MCF 10A (cell line): Measurements from ENCODE around the gene ERAP2. TPM values are rescaled to one million over a fixed set of nuclear protein-coding genes. Genes with fewer than 3 reads are reported as not detected.

Source experiments
- BruUV-seq: library from RNA; stranded (reverse); fragments of 400-500 nt; replicated peaks from 2 replicates; lab custom pipeline; 2021; lab: Mats Ljungman, UMichigan
- CTCF ChIA-PET: fragments of 300-600 bp; sonication (Branson Sonifier 250); formaldehyde crosslinking; extraction: SDS; loops from one replicate; lab custom pipeline; 2021; ENCODE audit warnings: antibody characterized with exemption, inconsistent platforms; lab: Yijun Ruan, JAX
- POLR2A ChIA-PET: fragments of 300-600, 350-650 bp; sonication (Branson Sonifier 250); formaldehyde crosslinking; extraction: SDS; loops from one replicate; lab custom pipeline; 2020; ENCODE audit warnings: antibody characterized with exemption, inconsistent platforms; lab: Yijun Ruan, JAX
- DNase-seq: peaks from one replicate; pipeline ENCODE4 v3.0.0-alpha.2; 2018; ENCODE audit not compliant: unreplicated experiment
- H3K27ac Mint-ChIP-seq: one replicate; pipeline ENCODE4 v1.8.0; 2022; ENCODE audit warnings: mild to moderate bottlenecking, low read depth, mixed read lengths; ENCODE audit not compliant: unreplicated experiment
- H3K27me3 Mint-ChIP-seq: one replicate; pipeline ENCODE4 v1.8.0; 2022; ENCODE audit warnings: mixed read lengths; ENCODE audit not compliant: insufficient read depth, unreplicated experiment
- H3K36me3 Mint-ChIP-seq: one replicate; pipeline ENCODE4 v1.8.0; 2022; ENCODE audit warnings: mild to moderate bottlenecking, moderate library complexity, mixed read lengths; ENCODE audit not compliant: insufficient read depth, unreplicated experiment
- H3K4me1 Mint-ChIP-seq: one replicate; pipeline ENCODE4 v1.8.0; 2022; ENCODE audit warnings: mixed read lengths; ENCODE audit not compliant: insufficient read depth, unreplicated experiment
- H3K4me3 Mint-ChIP-seq: one replicate; pipeline ENCODE4 v1.8.0; 2022; ENCODE audit warnings: mild to moderate bottlenecking, moderate library complexity, mixed read lengths; ENCODE audit not compliant: unreplicated experiment
- H3K9me3 Mint-ChIP-seq: one replicate; pipeline ENCODE4 v1.8.0; 2022; ENCODE audit warnings: mixed read lengths; ENCODE audit not compliant: unreplicated experiment
- intact Hi-C: fragments of 100-400 bp; cut with micrococcal nuclease; formaldehyde crosslinking; loops from 2 replicates; pipeline ENCODE4 v1.14.1; 2022
- total RNA-seq: library from RNA; stranded (reverse); gene quantifications from 2 replicates; pipeline ENCODE4 v1.2.3, GENCODE V29; 2022
- TF ChIP-seq, protein P1 (sequence below): fragments of 200-600 bp; IDR thresholded peaks from one replicate; pipeline ENCODE4 v1.8.0; 2022; ENCODE audit warnings: antibody characterized with exemption, mild to moderate bottlenecking; ENCODE audit not compliant: unreplicated experiment

The ERAP2 gene
- total RNA-seq, 1 experiment from 2014 or later, result 2.5 TPM

DNA sequence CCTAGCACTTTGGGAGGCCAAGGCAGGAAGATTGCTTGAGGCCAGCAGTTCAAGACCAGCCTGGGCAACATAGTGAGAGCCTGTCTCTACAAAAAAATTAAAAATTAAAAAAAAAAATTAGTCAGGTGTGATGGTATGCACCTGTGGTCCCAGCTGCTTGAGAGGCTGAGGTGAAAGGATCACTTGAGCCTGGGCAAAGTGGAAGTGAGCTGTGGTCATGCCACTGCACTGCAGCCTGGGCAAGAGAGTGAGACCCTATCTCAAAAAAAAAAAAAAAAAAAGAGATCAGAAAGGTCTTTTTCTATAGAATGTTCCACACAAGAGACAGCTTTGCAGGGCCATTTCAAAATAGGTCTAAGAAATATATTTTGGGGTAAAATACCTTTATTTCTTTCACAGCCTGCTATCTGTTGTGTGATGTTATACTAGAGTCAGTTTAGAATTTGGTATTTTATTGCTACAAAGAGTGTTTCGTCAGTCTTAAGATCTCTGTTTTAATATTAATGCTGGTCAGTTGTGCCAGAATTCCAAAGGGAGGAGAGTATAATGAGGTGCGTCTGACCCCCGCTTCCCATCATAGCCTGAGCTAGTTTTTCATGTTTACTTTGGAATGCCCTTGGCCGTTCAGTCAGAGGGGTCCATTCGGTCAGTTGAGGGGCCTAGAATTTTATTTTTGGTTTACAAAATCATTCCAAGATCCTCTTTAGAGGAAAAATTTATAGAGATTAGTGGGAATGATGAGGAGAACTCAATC is 69.0 kb downstream of the ERAP2 start:
- POLR2A ChIA-PET, result interaction anchor here (0.6 to 1.3 kb wide), 4 partner anchors 9 to 609 kb away, joined by 4 to 5 read pairs (median 4); partner anchors contain the start of gene LNPEP
- no TSS peak for BruUV-seq
- Mint-ChIP-seq H3K27ac (no peak overlapping the region), H3K4me1 (peaks cover 22% of the 10 kb centered on the region), H3K36me3 (peaks cover 15% of the 10 kb centered on the region), H3K4me3 (no peak overlapping the region), H3K27me3 (no peaks in the 10 kb centered on the region), H3K9me3 (no peaks in the 10 kb centered on the region)
- intact Hi-C loops, result no loop called here
- DNase-seq, result no peak
- TF ChIP-seq, protein P1, sequence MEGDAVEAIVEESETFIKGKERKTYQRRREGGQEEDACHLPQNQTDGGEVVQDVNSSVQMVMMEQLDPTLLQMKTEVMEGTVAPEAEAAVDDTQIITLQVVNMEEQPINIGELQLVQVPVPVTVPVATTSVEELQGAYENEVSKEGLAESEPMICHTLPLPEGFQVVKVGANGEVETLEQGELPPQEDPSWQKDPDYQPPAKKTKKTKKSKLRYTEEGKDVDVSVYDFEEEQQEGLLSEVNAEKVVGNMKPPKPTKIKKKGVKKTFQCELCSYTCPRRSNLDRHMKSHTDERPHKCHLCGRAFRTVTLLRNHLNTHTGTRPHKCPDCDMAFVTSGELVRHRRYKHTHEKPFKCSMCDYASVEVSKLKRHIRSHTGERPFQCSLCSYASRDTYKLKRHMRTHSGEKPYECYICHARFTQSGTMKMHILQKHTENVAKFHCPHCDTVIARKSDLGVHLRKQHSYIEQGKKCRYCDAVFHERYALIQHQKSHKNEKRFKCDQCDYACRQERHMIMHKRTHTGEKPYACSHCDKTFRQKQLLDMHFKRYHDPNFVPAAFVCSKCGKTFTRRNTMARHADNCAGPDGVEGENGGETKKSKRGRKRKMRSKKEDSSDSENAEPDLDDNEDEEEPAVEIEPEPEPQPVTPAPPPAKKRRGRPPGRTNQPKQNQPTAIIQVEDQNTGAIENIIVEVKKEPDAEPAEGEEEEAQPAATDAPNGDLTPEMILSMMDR, result no peak
- CTCF ChIA-PET, result interaction anchor here (2.3 kb wide), 1 partner anchor 77 kb away, joined by 11 read pairs; no protein-coding TSS in a partner anchor

DNA sequence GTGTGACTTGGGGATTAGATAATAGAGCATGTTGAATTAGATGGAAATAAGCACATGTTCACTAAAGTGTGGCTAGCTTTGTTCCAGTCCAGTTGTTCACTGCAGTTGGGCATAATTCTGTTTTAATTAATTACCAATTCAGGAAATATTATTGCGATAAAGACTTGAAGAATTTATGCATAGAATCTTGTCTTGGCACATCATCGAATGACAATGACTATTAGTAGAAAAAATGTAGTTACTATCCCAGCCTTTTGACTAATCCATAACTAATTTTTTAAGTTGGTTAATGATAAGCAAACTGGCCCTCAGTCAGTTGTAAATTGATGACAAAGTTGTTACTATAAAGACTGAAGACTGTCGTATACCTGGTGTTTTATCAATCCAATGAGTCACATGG is 70.1 kb downstream of the ERAP2 start:
- TF ChIP-seq, protein P1, result no peak
- no peaks in the 10 kb centered on the region for H3K27me3 Mint-ChIP-seq
- DNase-seq, result no peak
- H3K4me1 Mint-ChIP-seq, result peaks cover 16% of the 10 kb centered on the region
- no peak overlapping the region for H3K4me3 Mint-ChIP-seq
- no peak overlapping the region for H3K27ac Mint-ChIP-seq
- intact Hi-C loops, result no loop called here
- H3K36me3 Mint-ChIP-seq, result peaks cover 14% of the 10 kb centered on the region
- ChIA-PET CTCF (interaction anchor here (2.3 kb wide), 1 partner anchor 78 kb away, joined by 11 read pairs; no protein-coding TSS in a partner anchor), POLR2A (interaction anchor here (0.6 to 1.3 kb wide), 4 partner anchors 8 to 17 kb away, joined by 3 to 5 read pairs (median 4); partner anchors contain the start of gene LNPEP)
- BruUV-seq, result no TSS peak
- no peaks in the 10 kb centered on the region for H3K9me3 Mint-ChIP-seq

DNA sequence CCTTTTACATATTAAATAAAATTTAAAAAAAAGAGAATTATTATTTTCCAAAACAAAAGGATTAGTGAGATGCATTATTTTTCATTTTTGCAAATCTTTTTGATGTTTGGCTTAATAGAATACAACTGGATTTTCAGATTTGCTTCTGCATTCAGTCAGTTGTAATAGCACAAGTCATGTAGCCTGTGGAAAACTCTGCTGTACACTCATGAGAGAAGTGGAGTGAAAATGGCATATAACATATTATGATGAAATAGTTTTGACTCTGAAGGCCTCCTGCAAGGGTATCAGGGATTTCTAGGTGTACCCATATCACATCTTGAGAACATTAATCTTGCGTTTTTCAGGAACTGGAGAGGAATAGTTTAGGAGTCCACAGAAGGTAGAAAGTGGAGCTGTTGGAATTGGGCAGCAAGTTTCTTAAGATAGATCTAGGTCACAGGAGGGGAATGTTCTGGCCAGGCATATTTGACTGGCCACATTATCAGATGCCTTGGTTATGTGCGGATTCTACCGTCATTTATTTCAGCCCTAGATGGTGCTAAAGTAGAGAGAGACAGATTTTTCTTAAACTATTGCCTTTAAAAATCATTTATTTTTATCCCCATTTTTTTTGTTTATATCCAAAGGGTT is 75.9 kb downstream of the ERAP2 start:
- H3K4me1 Mint-ChIP-seq, result peaks cover 19% of the 10 kb centered on the region
- DNase-seq, result no peak
- H3K9me3 Mint-ChIP-seq, result no peaks in the 10 kb centered on the region
- ChIA-PET CTCF (interaction anchor here (0.5 to 0.7 kb wide), 3 partner anchors 13 to 1969 kb away, joined by 3 to 4 read pairs (median 3); no protein-coding TSS in a partner anchor), POLR2A (interaction anchor here (0.9 to 1.8 kb wide), 4 partner anchors 12 to 18 kb away, joined by 3 to 10 read pairs (median 4); partner anchors contain the start of gene LNPEP)
- H3K36me3 Mint-ChIP-seq, result peaks cover 6% of the 10 kb centered on the region
- intact Hi-C loops, result no loop called here
- H3K27me3 Mint-ChIP-seq, result no peaks in the 10 kb centered on the region
- BruUV-seq, result no TSS peak
- TF ChIP-seq, protein P1, result no peak
- H3K4me3 Mint-ChIP-seq, result no peak overlapping the region
- H3K27ac Mint-ChIP-seq, result peak overlapping the region; percentile 82
